HepG2 (cell line): ENCODE measurements around the gene PSPH. TPM values are rescaled to one million over a fixed set of nuclear protein-coding genes. Genes with fewer than 3 reads are reported as not detected.

Experiments used
- CC2D1A ChIP-seq: sonication (generic); formaldehyde crosslinking; IDR thresholded peaks from 2 replicates; pipeline ENCODE4 v1.8.1; 2023; ENCODE audit warnings: mild to moderate bottlenecking, missing genetic modification reagents
- FOSL1 ChIP-seq: sonication (generic); formaldehyde crosslinking; IDR thresholded peaks from 2 replicates; pipeline ENCODE4 v1.9.0; 2021; ENCODE audit warnings: missing genetic modification reagents, borderline replicate concordance
- GABPB1 ChIP-seq: IDR thresholded peaks from 2 replicates; pipeline ENCODE4 v1.6.1; 2016; ENCODE audit warnings: mild to moderate bottlenecking, missing genetic modification reagents, moderate library complexity, missing compliant biosample characterization
- SOX6 ChIP-seq, 2 experiments: fragments of 450-650 bp in 1 of 2; sonication (generic) in 1 of 2; formaldehyde crosslinking in 1 of 2; IDR thresholded peaks; 2 replicates each; pipeline versions ENCODE4 v1.4.0 to v1.6.1; 2017 to 2020; ENCODE audit warnings: antibody characterized with exemption in 1 of 2, mild to moderate bottlenecking in 1 of 2, missing genetic modification reagents in 1 of 2
- ZNF274 ChIP-seq: sonication (generic); formaldehyde crosslinking; IDR thresholded peaks from 2 replicates; pipeline ENCODE4 v1.5.1; 2020; ENCODE audit warnings: mild to moderate bottlenecking, missing genetic modification reagents
- ZNF563 ChIP-seq: sonication (generic); formaldehyde crosslinking; IDR thresholded peaks from 2 replicates; pipeline ENCODE4 v1.8.0; 2022; ENCODE audit warnings: mild to moderate bottlenecking, moderate library complexity, missing genetic modification reagents
- polyA plus RNA-seq, 8 experiments: library from polyadenylated mRNA; depleted of rRNA in 3 of 8; stranded (reverse) in 7 of 8; unstranded in 1 of 8; fragments of >200 nt; fragmentation: Illumina TruSeq in 4 of 8; extraction: Trizol in 4 of 8; gene quantifications; 2 replicates each; pipeline versions ENCODE4 v1.2.1 to v1.2.3, GENCODE V29; 2011 to 2016; ENCODE audit warnings: low read depth in 4 of 8, missing spikeins in 1 of 8, mixed read lengths in 1 of 8; ENCODE audit not compliant: insufficient read depth in 1 of 8
- total RNA-seq, 5 experiments: library from RNA; depleted of rRNA; stranded (reverse); fragments of >200 nt; fragmentation: Illumina TruSeq; extraction: Trizol; gene quantifications; 2 replicates each; pipeline ENCODE4 v1.2.3, GENCODE V29; 2016; ENCODE audit warnings: low read depth in 1 of 5
- TF ChIP-seq, protein P1 (sequence below): sonication (generic); formaldehyde crosslinking; IDR thresholded peaks from 2 replicates; pipeline ENCODE4 v1.8.0; 2022; ENCODE audit warnings: missing genetic modification reagents, mild to moderate bottlenecking, moderate library complexity, borderline replicate concordance
- TF ChIP-seq, protein P2 (sequence below): sonication (generic); formaldehyde crosslinking; IDR thresholded peaks from 2 replicates; pipeline ENCODE4 v1.4.0; 2020; ENCODE audit warnings: low read depth, mild to moderate bottlenecking, missing genetic modification reagents
- TF ChIP-seq, protein P3 (sequence below): sonication (generic); formaldehyde crosslinking; IDR thresholded peaks from 2 replicates; pipeline ENCODE4 v1.5.0; 2020; ENCODE audit warnings: mild to moderate bottlenecking, missing genetic modification reagents, borderline replicate concordance
- TF ChIP-seq, protein P4 (sequence below): sonication (generic); formaldehyde crosslinking; IDR thresholded peaks from 2 replicates; pipeline ENCODE4 v1.9.0; 2022; ENCODE audit warnings: missing genetic modification reagents, mild to moderate bottlenecking, borderline replicate concordance
- TF ChIP-seq, protein P5 (sequence below): sonication (generic); formaldehyde crosslinking; IDR thresholded peaks from 2 replicates; pipeline ENCODE4 v1.4.0; 2020; ENCODE audit warnings: missing genetic modification reagents, borderline replicate concordance
- TF ChIP-seq, protein P6 (sequence below): sonication (generic); formaldehyde crosslinking; IDR thresholded peaks from 2 replicates; pipeline ENCODE4 v1.4.0; 2020; ENCODE audit warnings: mild to moderate bottlenecking, missing genetic modification reagents
- TF ChIP-seq, protein P7 (sequence below): sonication (generic); formaldehyde crosslinking; IDR thresholded peaks from 2 replicates; pipeline ENCODE4 v1.8.0; 2022; ENCODE audit warnings: mild to moderate bottlenecking, missing genetic modification reagents

The PSPH gene
- total and polyA plus RNA-seq, 2 of the 13 experiments (the other 11 are each of a cell fraction or from before 2014, with no cell fraction given): 85.5 to 124 TPM

DNA sequence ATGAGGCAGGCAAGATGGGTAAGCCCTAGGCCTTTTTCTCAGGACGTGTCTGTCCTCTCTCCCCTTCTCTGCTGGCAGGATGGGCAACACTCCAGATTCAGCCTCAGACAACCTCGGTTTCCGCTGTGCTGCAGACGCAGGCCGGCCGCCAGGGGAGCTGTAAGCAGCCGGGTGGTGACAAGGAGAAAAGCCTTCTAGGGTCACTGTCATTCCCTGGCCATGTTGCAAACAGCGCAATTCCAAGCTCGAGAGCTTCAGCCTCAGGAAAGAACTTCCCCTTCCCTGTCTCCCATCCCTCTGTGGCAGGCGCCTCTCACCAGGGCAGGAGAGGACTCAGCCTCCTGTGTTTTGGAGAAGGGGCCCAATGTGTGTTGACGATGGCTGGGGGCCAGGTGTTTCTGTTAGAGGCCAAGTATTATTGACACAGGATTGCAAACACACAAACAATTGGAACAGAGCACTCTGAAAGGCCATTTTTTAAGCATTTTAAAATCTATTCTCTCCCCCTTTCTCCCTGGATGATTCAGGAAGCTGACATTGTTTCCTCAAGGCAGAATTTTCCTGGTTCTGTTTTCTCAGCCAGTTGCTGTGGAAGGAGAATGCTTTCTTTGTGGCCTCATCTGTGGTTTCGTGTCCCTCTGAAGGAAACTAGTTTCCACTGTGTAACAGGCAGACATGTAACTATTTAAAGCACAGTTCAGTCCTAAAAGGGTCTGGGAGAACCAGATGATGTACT is 28.4 kb upstream of the PSPH start (continued):
- TF ChIP-seq, protein P1, sequence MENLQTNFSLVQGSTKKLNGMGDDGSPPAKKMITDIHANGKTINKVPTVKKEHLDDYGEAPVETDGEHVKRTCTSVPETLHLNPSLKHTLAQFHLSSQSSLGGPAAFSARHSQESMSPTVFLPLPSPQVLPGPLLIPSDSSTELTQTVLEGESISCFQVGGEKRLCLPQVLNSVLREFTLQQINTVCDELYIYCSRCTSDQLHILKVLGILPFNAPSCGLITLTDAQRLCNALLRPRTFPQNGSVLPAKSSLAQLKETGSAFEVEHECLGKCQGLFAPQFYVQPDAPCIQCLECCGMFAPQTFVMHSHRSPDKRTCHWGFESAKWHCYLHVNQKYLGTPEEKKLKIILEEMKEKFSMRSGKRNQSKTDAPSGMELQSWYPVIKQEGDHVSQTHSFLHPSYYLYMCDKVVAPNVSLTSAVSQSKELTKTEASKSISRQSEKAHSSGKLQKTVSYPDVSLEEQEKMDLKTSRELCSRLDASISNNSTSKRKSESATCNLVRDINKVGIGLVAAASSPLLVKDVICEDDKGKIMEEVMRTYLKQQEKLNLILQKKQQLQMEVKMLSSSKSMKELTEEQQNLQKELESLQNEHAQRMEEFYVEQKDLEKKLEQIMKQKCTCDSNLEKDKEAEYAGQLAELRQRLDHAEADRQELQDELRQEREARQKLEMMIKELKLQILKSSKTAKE (CRISPR knock-in tag): 0 out of 2 replicates have a peak, but pooled peaks have one; percentile 13
- TF ChIP-seq, protein P2, sequence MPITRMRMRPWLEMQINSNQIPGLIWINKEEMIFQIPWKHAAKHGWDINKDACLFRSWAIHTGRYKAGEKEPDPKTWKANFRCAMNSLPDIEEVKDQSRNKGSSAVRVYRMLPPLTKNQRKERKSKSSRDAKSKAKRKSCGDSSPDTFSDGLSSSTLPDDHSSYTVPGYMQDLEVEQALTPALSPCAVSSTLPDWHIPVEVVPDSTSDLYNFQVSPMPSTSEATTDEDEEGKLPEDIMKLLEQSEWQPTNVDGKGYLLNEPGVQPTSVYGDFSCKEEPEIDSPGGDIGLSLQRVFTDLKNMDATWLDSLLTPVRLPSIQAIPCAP (CRISPR knock-in tag): no peak
- no peak for TF ChIP-seq CC2D1A (CRISPR knock-in tag)
- peak; percentile 33; the same call in 1 of the 2 replicates for TF ChIP-seq GABPB1
- TF ChIP-seq, protein P3, sequence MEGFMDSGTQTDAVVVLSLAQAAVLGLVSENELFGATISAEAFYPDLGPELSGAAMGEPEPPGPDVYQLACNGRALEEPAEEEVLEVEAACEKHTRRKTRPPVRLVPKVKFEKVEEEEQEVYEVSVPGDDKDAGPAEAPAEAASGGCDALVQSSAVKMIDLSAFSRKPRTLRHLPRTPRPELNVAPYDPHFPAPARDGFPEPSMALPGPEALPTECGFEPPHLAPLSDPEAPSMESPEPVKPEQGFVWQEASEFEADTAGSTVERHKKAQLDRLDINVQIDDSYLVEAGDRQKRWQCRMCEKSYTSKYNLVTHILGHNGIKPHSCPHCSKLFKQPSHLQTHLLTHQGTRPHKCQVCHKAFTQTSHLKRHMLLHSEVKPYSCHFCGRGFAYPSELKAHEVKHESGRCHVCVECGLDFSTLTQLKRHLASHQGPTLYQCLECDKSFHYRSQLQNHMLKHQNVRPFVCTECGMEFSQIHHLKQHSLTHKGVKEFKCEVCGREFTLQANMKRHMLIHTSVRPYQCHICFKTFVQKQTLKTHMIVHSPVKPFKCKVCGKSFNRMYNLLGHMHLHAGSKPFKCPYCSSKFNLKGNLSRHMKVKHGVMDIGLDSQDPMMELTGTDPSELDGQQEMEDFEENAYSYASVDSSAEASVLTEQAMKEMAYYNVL (CRISPR knock-in tag): peak; percentile 30; the same call in 1 of the 2 replicates
- TF ChIP-seq, protein P4, sequence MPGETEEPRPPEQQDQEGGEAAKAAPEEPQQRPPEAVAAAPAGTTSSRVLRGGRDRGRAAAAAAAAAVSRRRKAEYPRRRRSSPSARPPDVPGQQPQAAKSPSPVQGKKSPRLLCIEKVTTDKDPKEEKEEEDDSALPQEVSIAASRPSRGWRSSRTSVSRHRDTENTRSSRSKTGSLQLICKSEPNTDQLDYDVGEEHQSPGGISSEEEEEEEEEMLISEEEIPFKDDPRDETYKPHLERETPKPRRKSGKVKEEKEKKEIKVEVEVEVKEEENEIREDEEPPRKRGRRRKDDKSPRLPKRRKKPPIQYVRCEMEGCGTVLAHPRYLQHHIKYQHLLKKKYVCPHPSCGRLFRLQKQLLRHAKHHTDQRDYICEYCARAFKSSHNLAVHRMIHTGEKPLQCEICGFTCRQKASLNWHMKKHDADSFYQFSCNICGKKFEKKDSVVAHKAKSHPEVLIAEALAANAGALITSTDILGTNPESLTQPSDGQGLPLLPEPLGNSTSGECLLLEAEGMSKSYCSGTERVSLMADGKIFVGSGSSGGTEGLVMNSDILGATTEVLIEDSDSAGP: peak; percentile 45; the same call in 1 of the 2 replicates
- no peak for TF ChIP-seq SOX6 (IDR thresholded peaks at IDR 0.05)
- peak; percentile 73 for TF ChIP-seq SOX6 (CRISPR knock-in tag; IDR thresholded peaks at IDR 0.05)
- no peak for TF ChIP-seq ZNF563 (CRISPR knock-in tag)
- TF ChIP-seq, protein P5, sequence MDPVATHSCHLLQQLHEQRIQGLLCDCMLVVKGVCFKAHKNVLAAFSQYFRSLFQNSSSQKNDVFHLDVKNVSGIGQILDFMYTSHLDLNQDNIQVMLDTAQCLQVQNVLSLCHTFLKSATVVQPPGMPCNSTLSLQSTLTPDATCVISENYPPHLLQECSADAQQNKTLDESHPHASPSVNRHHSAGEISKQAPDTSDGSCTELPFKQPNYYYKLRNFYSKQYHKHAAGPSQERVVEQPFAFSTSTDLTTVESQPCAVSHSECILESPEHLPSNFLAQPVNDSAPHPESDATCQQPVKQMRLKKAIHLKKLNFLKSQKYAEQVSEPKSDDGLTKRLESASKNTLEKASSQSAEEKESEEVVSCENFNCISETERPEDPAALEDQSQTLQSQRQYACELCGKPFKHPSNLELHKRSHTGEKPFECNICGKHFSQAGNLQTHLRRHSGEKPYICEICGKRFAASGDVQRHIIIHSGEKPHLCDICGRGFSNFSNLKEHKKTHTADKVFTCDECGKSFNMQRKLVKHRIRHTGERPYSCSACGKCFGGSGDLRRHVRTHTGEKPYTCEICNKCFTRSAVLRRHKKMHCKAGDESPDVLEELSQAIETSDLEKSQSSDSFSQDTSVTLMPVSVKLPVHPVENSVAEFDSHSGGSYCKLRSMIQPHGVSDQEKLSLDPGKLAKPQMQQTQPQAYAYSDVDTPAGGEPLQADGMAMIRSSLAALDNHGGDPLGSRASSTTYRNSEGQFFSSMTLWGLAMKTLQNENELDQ (CRISPR knock-in tag): no peak
- TF ChIP-seq FOSL1 (CRISPR knock-in tag): no peak
- TF ChIP-seq ZNF274 (CRISPR knock-in tag): 0 out of 2 replicates have a peak, but pooled peaks have one; percentile 48
- TF ChIP-seq, protein P6, sequence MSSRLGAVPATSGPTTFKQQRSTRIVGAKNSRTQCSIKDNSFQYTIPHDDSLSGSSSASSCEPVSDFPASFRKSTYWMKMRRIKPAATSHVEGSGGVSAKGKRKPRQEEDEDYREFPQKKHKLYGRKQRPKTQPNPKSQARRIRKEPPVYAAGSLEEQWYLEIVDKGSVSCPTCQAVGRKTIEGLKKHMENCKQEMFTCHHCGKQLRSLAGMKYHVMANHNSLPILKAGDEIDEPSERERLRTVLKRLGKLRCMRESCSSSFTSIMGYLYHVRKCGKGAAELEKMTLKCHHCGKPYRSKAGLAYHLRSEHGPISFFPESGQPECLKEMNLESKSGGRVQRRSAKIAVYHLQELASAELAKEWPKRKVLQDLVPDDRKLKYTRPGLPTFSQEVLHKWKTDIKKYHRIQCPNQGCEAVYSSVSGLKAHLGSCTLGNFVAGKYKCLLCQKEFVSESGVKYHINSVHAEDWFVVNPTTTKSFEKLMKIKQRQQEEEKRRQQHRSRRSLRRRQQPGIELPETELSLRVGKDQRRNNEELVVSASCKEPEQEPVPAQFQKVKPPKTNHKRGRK (CRISPR knock-in tag): no peak
- TF ChIP-seq, protein P7, sequence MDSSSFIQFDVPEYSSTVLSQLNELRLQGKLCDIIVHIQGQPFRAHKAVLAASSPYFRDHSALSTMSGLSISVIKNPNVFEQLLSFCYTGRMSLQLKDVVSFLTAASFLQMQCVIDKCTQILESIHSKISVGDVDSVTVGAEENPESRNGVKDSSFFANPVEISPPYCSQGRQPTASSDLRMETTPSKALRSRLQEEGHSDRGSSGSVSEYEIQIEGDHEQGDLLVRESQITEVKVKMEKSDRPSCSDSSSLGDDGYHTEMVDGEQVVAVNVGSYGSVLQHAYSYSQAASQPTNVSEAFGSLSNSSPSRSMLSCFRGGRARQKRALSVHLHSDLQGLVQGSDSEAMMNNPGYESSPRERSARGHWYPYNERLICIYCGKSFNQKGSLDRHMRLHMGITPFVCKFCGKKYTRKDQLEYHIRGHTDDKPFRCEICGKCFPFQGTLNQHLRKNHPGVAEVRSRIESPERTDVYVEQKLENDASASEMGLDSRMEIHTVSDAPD (CRISPR knock-in tag): 0 out of 2 replicates have a peak, but pooled peaks have one; percentile 29
